HepG2 (cell line): Measurements from ENCODE around the gene RELL1. TPM values are rescaled to one million over a fixed set of nuclear protein-coding genes. Genes with fewer than 3 reads are reported as not detected.

ENCODE experiments used
- ATAC-seq: fragments of 200-7000 bp; cut with Tn5 transposase; 3 replicates; pipeline ENCODE4 v1.9.1; 2020; ENCODE audit warnings: mild to moderate bottlenecking, moderate library complexity
- BruUV-seq: library from RNA; stranded (reverse); fragments of 400-500 nt; replicated peaks from 2 replicates; lab custom pipeline; 2021; lab: Mats Ljungman, UMichigan
- CTCF ChIA-PET: fragments of 300-600 bp; formaldehyde crosslinking; extraction: SDS; loops from one replicate; lab custom pipeline; 2021; ENCODE audit warnings: low total read pairs, inconsistent platforms, low intra/inter-chr PET ratio; lab: Yijun Ruan, JAX
- POLR2A ChIA-PET: fragments of 350-600 bp; sonication (Branson Sonifier 250); formaldehyde crosslinking; loops from one replicate; lab custom pipeline; 2020; ENCODE audit warnings: antibody characterized with exemption, inconsistent platforms; lab: Yijun Ruan, JAX
- DNase-seq: peaks from one replicate; pipeline ENCODE4 v3.0.0-alpha.2; 2015; ENCODE audit warnings: low spot score
- FAIRE-seq: peaks from 3 replicates; lab custom pipeline; 2011; peaks lifted over from hg19 to GRCh38; lab: Jason Lieb, UNC
- H2AFZ ChIP-seq: one replicate; pipeline ENCODE4 v1.6.1; 2011; ENCODE audit warnings: low read length, inconsistent platforms
- H3K27ac ChIP-seq: fragments of 300-600 bp; 3 replicates; pipeline ENCODE4 v1.8.0; 2011; ENCODE audit warnings: mixed run types, mild to moderate bottlenecking, mixed read lengths, low read length, inconsistent platforms; ENCODE audit not compliant: insufficient read depth; ENCODE audit errors: extremely low read length
- H3K27me3 ChIP-seq, 2 experiments: fragments of 200-600 bp in 1 of 2; 2 replicates in 1 of 2; 3 replicates in 1 of 2; pipeline versions ENCODE4 v1.6.0 to v1.8.0; 2011; ENCODE audit warnings: low read length in 2 of 2, mild to moderate bottlenecking in 2 of 2, moderate library complexity in 2 of 2, inconsistent platforms in 1 of 2; ENCODE audit not compliant: insufficient read depth in 2 of 2, control insufficient read depth in 1 of 2
- H3K36me3 ChIP-seq, 2 experiments: fragments of 200-600 bp in 1 of 2; replicated peaks in 1 of 2; 2 replicates in 1 of 2; 3 replicates in 1 of 2; pipeline versions ENCODE4 v1.5.1 to v1.8.0; 2011; ENCODE audit warnings: low read length in 2 of 2, inconsistent platforms in 1 of 2; ENCODE audit not compliant: insufficient read depth in 2 of 2, control insufficient read depth in 1 of 2
- H3K4me1 ChIP-seq: 2 replicates; pipeline ENCODE4 v1.5.1; 2012; ENCODE audit warnings: low read length, inconsistent platforms; ENCODE audit not compliant: insufficient read depth
- H3K4me2 ChIP-seq: 2 replicates; pipeline ENCODE4 v1.6.0; 2011; ENCODE audit warnings: low read depth, low read length, inconsistent platforms
- H3K4me3 ChIP-seq, 3 experiments: fragments of 200-600 bp in 1 of 3; sonication (generic), shearing (Covaris generic) in 1 of 3; replicated peaks in 1 of 3; 2 replicates each; pipeline ENCODE4 v1.5.1; 2011 to 2016; ENCODE audit warnings: low read length in 3 of 3, inconsistent platforms in 2 of 3, low read depth in 2 of 3, mild to moderate bottlenecking in 2 of 3, control low read depth in 1 of 3, mixed read lengths in 1 of 3; ENCODE audit not compliant: insufficient read depth in 1 of 3
- H3K79me2 ChIP-seq: one replicate; pipeline ENCODE4 v1.6.1; 2011; ENCODE audit warnings: low read length, inconsistent platforms; ENCODE audit not compliant: insufficient read depth
- H3K9ac ChIP-seq: 2 replicates; pipeline ENCODE4 v1.6.0; 2011; ENCODE audit warnings: mild to moderate bottlenecking, low read depth, low read length, inconsistent platforms; ENCODE audit not compliant: insufficient read depth
- H3K9me3 ChIP-seq: 2 replicates; pipeline ENCODE4 v1.5.1; 2012; ENCODE audit warnings: mild to moderate bottlenecking, low read length
- H4K20me1 ChIP-seq: 2 replicates; pipeline ENCODE4 v1.6.0; 2011; ENCODE audit warnings: inconsistent platforms, mild to moderate bottlenecking, low read length, moderate library complexity; ENCODE audit not compliant: insufficient read depth
- ASH2L ChIP-seq: fragments of 300-600, 200-600 bp; sonication (generic); IDR thresholded peaks from 2 replicates; pipeline ENCODE4 v1.7.0; 2017; ENCODE audit warnings: low read depth, mild to moderate bottlenecking, moderate library complexity, mixed read lengths, low read length; ENCODE audit not compliant: insufficient read length
- MIXL1 ChIP-seq: IDR thresholded peaks from 2 replicates; pipeline ENCODE4 v1.6.1; 2016
- NFE2 ChIP-seq: sonication (generic); formaldehyde crosslinking; IDR thresholded peaks from 2 replicates; pipeline ENCODE4 v1.4.0; 2020; ENCODE audit warnings: missing genetic modification reagents
- SIN3B ChIP-seq: fragments of 150-350 bp; IDR thresholded peaks from 2 replicates; pipeline ENCODE4 v1.6.1; 2014; ENCODE audit warnings: low read length
- YY1 ChIP-seq: IDR thresholded peaks from 2 replicates; pipeline ENCODE4 v1.6.1; 2011; ENCODE audit warnings: low read length, low read depth, moderate library complexity, mild to moderate bottlenecking; ENCODE audit not compliant: insufficient read depth, insufficient replicate concordance
- ZNF558 ChIP-seq: sonication (generic); formaldehyde crosslinking; IDR thresholded peaks from 2 replicates; pipeline ENCODE4 v1.9.0; 2022; ENCODE audit warnings: mild to moderate bottlenecking, missing genetic modification reagents, borderline replicate concordance
- ZNF7 ChIP-seq: IDR thresholded peaks from 2 replicates; pipeline ENCODE4 v1.6.1; 2016; ENCODE audit warnings: missing biosample characterization, missing genetic modification reagents
- ZNF780A ChIP-seq: sonication (generic); formaldehyde crosslinking; IDR thresholded peaks from 2 replicates; pipeline ENCODE4 v1.8.0; 2022; ENCODE audit warnings: mild to moderate bottlenecking, missing genetic modification reagents, moderate library complexity
- ZSCAN9 ChIP-seq: IDR thresholded peaks from 2 replicates; pipeline ENCODE4 v1.6.1; 2016; ENCODE audit warnings: borderline replicate concordance
- WGBS: methylation state at CpG from one replicate; pipeline ENCODE4 v1.1.6; 2017; ENCODE audit warnings: low lambda C conversion rate; 5-methylcytosine and 5-hydroxymethylcytosine counted together
- in situ Hi-C: cut with HindIII; loops from 2 replicates; pipeline ENCODE4 v1.10.0; 2017; ENCODE audit warnings: low pct_unique_long_range_greater_than_20kb; ENCODE audit not compliant: extremely low pct_ligation_motif_present
- intact Hi-C: fragments of 100-400 bp; cut with micrococcal nuclease; formaldehyde crosslinking; loops from one replicate; pipeline ENCODE4 v1.10.0; 2022; ENCODE audit not compliant: unreplicated experiment
- polyA plus RNA-seq, 8 experiments: library from polyadenylated mRNA; depleted of rRNA in 3 of 8; stranded (reverse) in 7 of 8; unstranded in 1 of 8; fragments of >200 nt; fragmentation: Illumina TruSeq in 4 of 8; extraction: Trizol in 4 of 8; gene quantifications; 2 replicates each; pipeline versions ENCODE4 v1.2.1 to v1.2.3, GENCODE V29; 2011 to 2016; ENCODE audit warnings: low read depth in 4 of 8, missing spikeins in 1 of 8, mixed read lengths in 1 of 8; ENCODE audit not compliant: insufficient read depth in 1 of 8
- total RNA-seq, 5 experiments: library from RNA; depleted of rRNA; stranded (reverse); fragments of >200 nt; fragmentation: Illumina TruSeq; extraction: Trizol; gene quantifications; 2 replicates each; pipeline ENCODE4 v1.2.3, GENCODE V29; 2016; ENCODE audit warnings: low read depth in 1 of 5
- TF ChIP-seq, protein P1 (sequence below): sonication (generic); formaldehyde crosslinking; IDR thresholded peaks from 2 replicates; pipeline ENCODE4 v1.5.1; 2020; ENCODE audit warnings: missing genetic modification reagents, mild to moderate bottlenecking, borderline replicate concordance
- TF ChIP-seq, protein P2 (sequence below): sonication (generic); formaldehyde crosslinking; IDR thresholded peaks from 2 replicates; pipeline ENCODE4 v1.8.1; 2023; ENCODE audit warnings: missing genetic modification reagents, inconsistent platforms, borderline replicate concordance
- TF ChIP-seq, protein P3 (sequence below): fragments of 450-650 bp; IDR thresholded peaks from 2 replicates; pipeline ENCODE4 v1.6.1; 2016

Gene RELL1
- total and polyA plus RNA-seq, 2 of the 13 experiments (the other 11 are each of a cell fraction or from before 2014, with no cell fraction given) = 8.4 to 58.4 TPM

DNA sequence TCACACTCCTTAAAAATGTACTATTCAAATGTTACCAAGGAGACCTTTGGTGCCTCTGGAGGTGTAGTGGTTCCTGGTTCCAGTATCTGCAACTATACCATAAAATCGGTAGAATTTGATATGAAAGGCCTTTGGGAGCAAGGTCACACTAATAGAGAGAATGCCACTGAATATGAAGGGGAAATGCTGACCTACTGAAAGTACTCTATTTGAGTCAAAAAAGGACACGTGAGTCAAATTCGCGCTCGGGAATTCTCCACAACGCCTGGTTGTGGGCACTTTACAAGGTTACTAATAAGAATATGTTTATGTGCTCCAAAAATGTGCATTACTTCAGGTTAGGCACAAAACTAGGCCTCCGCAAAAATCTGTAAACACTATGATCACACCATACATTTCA is 39.5 kb upstream of the RELL1 start (continued):
- TF ChIP-seq, protein P1, sequence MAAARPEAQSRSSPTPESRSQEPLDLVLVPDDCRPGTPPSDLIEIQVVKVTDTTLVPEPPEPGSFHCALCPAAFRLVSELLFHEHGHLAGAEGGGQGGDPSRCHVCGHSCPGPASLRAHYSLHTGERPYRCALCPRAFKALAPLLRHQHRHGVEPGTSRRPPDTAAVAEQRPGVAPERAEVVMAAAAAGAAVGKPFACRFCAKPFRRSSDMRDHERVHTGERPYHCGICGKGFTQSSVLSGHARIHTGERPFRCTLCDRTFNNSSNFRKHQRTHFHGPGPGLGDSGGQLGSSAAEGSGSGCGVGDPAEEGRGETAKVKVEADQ (CRISPR knock-in tag) = no peak
- TF ChIP-seq NFE2 (CRISPR knock-in tag) (no peak), ZNF780A (CRISPR knock-in tag) (no peak), ZSCAN9 (no peak), ZNF558 (CRISPR knock-in tag) (no peak), ASH2L (no peak)
- TF ChIP-seq, protein P2, sequence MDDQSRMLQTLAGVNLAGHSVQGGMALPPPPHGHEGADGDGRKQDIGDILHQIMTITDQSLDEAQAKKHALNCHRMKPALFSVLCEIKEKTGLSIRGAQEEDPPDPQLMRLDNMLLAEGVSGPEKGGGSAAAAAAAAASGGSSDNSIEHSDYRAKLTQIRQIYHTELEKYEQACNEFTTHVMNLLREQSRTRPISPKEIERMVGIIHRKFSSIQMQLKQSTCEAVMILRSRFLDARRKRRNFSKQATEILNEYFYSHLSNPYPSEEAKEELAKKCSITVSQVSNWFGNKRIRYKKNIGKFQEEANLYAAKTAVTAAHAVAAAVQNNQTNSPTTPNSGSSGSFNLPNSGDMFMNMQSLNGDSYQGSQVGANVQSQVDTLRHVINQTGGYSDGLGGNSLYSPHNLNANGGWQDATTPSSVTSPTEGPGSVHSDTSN = no peak

DNA sequence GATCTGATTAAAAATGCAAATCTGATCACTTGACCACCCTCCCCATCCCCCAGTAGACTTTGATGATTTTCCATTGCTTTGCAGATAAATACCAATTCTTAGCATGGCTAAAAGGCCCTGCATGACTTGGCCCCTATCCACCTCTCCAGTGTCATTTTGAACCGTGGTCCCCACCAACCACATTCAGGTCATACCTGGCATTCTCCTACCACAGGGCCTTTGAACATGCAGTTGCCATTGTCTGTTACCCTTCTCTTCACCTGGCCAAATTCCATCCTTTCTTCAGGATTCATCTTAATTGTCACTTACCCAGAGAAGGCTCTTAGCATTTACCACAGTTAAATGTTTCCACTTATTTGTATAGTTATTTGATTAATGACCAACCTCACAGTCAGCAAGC is 36.9 kb upstream of the RELL1 start:
- in situ Hi-C loops = no loop called here
- no peak for ATAC-seq
- FAIRE-seq = no peak
- Histone ChIP-seq H3K79me2 (no peaks in the 10 kb centered on the region), H3K9ac (no peak overlapping the region), H2AFZ (no peak overlapping the region), H3K9me3 (no peaks in the 10 kb centered on the region), H3K4me3 (no peak overlapping the region), H3K36me3 (no peaks in the 10 kb centered on the region), H4K20me1 (no peaks in the 10 kb centered on the region), H3K27me3 (no peaks in the 10 kb centered on the region), H3K4me1 (peaks cover 36% of the 10 kb centered on the region), H3K4me2 (no peak overlapping the region), H3K27ac (no peak overlapping the region)
- CTCF ChIA-PET = no interaction called here
- DNase-seq = no peak
- intact Hi-C loops = loop anchor here (2.0 kb wide), 1 partner anchor 18 kb away; no protein-coding TSS in a partner anchor
- POLR2A ChIA-PET = no interaction called here
- no TSS peak for BruUV-seq
- 81% methylated on average over 1 of the region's 1 CpG for WGBS
- TF ChIP-seq SIN3B = no peak
- TF ChIP-seq, protein P3, sequence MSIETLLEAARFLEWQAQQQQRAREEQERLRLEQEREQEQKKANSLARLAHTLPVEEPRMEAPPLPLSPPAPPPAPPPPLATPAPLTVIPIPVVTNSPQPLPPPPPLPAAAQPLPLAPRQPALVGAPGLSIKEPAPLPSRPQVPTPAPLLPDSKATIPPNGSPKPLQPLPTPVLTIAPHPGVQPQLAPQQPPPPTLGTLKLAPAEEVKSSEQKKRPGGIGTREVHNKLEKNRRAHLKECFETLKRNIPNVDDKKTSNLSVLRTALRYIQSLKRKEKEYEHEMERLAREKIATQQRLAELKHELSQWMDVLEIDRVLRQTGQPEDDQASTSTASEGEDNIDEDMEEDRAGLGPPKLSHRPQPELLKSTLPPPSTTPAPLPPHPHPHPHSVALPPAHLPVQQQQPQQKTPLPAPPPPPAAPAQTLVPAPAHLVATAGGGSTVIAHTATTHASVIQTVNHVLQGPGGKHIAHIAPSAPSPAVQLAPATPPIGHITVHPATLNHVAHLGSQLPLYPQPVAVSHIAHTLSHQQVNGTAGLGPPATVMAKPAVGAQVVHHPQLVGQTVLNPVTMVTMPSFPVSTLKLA = no peak
- TF ChIP-seq YY1 = no peak
- TF ChIP-seq MIXL1 = no peak
- TF ChIP-seq ZNF7 (CRISPR knock-in tag) = no peak
